Measurements from ENCODE around the gene ZBTB16. TPM values are rescaled to one million over a fixed set of nuclear protein-coding genes. Genes with fewer than 3 reads are reported as not detected.

The ZBTB16 gene
- total and polyA plus RNA-seq, 2 experiments from 2014 or later, result 0.29 to 1.4 TPM

DNA sequence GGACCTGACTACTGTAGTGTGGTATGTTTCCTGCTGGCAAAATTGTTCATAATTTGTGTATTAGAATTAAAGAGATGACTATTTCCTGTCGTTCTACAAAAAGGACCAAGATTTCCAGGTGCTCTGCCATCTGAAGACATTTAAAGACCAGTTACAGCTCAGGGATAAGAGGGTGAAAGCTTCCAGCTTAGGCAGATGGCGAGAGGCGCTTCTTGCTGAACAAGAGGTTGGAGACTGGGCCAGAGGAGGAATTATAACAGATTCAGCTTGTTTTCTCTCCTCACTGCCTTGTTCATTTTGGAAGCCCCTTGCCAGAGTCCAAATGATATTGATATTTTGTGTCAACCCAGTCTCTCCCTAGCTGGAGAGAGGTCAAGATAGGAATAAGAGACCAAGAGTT lies 213.6 kb downstream of the ZBTB16 start:
- no peaks in the 10 kb centered on the region for H3K27me3 ChIP-seq (ENCODE audit: insufficient read depth)
- TF ChIP-seq, protein P1, sequence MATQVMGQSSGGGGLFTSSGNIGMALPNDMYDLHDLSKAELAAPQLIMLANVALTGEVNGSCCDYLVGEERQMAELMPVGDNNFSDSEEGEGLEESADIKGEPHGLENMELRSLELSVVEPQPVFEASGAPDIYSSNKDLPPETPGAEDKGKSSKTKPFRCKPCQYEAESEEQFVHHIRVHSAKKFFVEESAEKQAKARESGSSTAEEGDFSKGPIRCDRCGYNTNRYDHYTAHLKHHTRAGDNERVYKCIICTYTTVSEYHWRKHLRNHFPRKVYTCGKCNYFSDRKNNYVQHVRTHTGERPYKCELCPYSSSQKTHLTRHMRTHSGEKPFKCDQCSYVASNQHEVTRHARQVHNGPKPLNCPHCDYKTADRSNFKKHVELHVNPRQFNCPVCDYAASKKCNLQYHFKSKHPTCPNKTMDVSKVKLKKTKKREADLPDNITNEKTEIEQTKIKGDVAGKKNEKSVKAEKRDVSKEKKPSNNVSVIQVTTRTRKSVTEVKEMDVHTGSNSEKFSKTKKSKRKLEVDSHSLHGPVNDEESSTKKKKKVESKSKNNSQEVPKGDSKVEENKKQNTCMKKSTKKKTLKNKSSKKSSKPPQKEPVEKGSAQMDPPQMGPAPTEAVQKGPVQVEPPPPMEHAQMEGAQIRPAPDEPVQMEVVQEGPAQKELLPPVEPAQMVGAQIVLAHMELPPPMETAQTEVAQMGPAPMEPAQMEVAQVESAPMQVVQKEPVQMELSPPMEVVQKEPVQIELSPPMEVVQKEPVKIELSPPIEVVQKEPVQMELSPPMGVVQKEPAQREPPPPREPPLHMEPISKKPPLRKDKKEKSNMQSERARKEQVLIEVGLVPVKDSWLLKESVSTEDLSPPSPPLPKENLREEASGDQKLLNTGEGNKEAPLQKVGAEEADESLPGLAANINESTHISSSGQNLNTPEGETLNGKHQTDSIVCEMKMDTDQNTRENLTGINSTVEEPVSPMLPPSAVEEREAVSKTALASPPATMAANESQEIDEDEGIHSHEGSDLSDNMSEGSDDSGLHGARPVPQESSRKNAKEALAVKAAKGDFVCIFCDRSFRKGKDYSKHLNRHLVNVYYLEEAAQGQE (IDR thresholded peaks at IDR 0.05; ENCODE audit: unreplicated experiment), result no peak
- TF ChIP-seq CTCF (conservative IDR thresholded peaks at IDR 0.05; ENCODE audit: low read depth in 2 of 2) (no peak), POLR2AphosphoS5 (IDR thresholded peaks at IDR 0.05; ENCODE audit: low read depth) (no peak), STAT1 (IDR thresholded peaks at IDR 0.05; ENCODE audit: unreplicated experiment) (no peak), EZH2 (IDR thresholded peaks at IDR 0.05; ENCODE audit: low read depth, unreplicated experiment) (no peak)
- no peaks in the 10 kb centered on the region for H3K9me3 Mint-ChIP-seq
- ATAC-seq (no peak), DNase-seq (ENCODE audit: low spot score) (no peak)
- H3K27ac ChIP-seq (ENCODE audit: low read depth), result no peak overlapping the region
- no peaks in the 10 kb centered on the region; the same call in 2 of the 3 replicates for H3K4me1 Mint-ChIP-seq
- peaks cover 4% of the 10 kb centered on the region; the same call in 1 of the 2 replicates for H3K9me2 ChIP-seq (ENCODE audit: insufficient read depth)
- no peak overlapping the region for H2AFZ ChIP-seq
- no peak overlapping the region for H3K4me3 ChIP-seq
- no peak overlapping the region for H3K4me2 ChIP-seq
- no peaks in the 10 kb centered on the region for H4K20me1 ChIP-seq (replicated peaks; ENCODE audit: insufficient read depth)
- H3K27me3 Mint-ChIP-seq (ENCODE audit: insufficient read depth, low read depth, poor library complexity), result no peaks in the 10 kb centered on the region
- no peaks in the 10 kb centered on the region for H3F3A ChIP-seq (replicated peaks; ENCODE audit: low read depth)
- H3K27ac Mint-ChIP-seq, result no peak overlapping the region
- H3K79me2 ChIP-seq (replicated peaks; ENCODE audit: insufficient read depth), result no peaks in the 10 kb centered on the region
- H3K36me3 Mint-ChIP-seq (ENCODE audit: low read depth), result no peaks in the 10 kb centered on the region
- no peaks in the 10 kb centered on the region for H3K36me3 ChIP-seq (ENCODE audit: insufficient read depth)
- no peak overlapping the region for H3K4me3 Mint-ChIP-seq
- no peaks in the 10 kb centered on the region for H3K4me1 ChIP-seq (ENCODE audit: insufficient read depth)

- Mint-ChIP-seq H3K4me1 (no peaks in the 10 kb centered on the region; the same call in 2 of the 3 replicates), H3K27ac (no peak overlapping the region), H3K4me3 (no peak overlapping the region), H3K27me3 (ENCODE audit: insufficient read depth, low read depth, poor library complexity) (no peaks in the 10 kb centered on the region), H3K9me3 (no peaks in the 10 kb centered on the region), H3K36me3 (ENCODE audit: low read depth) (no peaks in the 10 kb centered on the region)
- Histone ChIP-seq H2AFZ (no peak overlapping the region), H3K27me3 (ENCODE audit: insufficient read depth) (no peaks in the 10 kb centered on the region), H3K4me1 (ENCODE audit: insufficient read depth) (no peaks in the 10 kb centered on the region), H3F3A (replicated peaks; ENCODE audit: low read depth) (no peaks in the 10 kb centered on the region), H3K9me2 (ENCODE audit: insufficient read depth) (peaks cover 4% of the 10 kb centered on the region; the same call in 1 of the 2 replicates), H3K36me3 (ENCODE audit: insufficient read depth) (no peaks in the 10 kb centered on the region), H3K79me2 (replicated peaks; ENCODE audit: insufficient read depth) (no peaks in the 10 kb centered on the region), H4K20me1 (replicated peaks; ENCODE audit: insufficient read depth) (no peaks in the 10 kb centered on the region), H3K4me2 (no peak overlapping the region), H3K27ac (ENCODE audit: low read depth) (no peak overlapping the region), H3K4me3 (no peak overlapping the region)
- TF ChIP-seq ETS1 (IDR thresholded peaks at IDR 0.05) (no peak), STAT1 (IDR thresholded peaks at IDR 0.05; ENCODE audit: unreplicated experiment) (no peak), ZNF331 (CRISPR knock-in tag; IDR thresholded peaks at IDR 0.05; ENCODE audit: low read depth) (no peak), NANOG (IDR thresholded peaks at IDR 0.05; ENCODE audit: borderline replicate concordance) (no peak), EZH2phosphoT487 (IDR thresholded peaks at IDR 0.05; ENCODE audit: unreplicated experiment) (no peak), JUNB (IDR thresholded peaks at IDR 0.05; ENCODE audit: unreplicated experiment) (no peak)
- ATAC-seq (no peak), DNase-seq (ENCODE audit: low spot score) (no peak)
Measured at GRCh38 chr11:114273890-114274635, 214.6 kb downstream of the ZBTB16 start.

Measured in GM23338 (cell line).